ENCODE data around the gene MEPE. TPM values are rescaled to one million over a fixed set of nuclear protein-coding genes. Genes with fewer than 3 reads are reported as not detected.

MEPE gene
- total and polyA plus RNA-seq, 10 donors = not detected

- Histone ChIP-seq H3K9me3 (no peaks in the 10 kb centered on the region), H3K4me3 (no peak overlapping the region), H3K27ac (no peak overlapping the region), H3K27me3 (replicated peaks in 1 of 7) (no peaks in the 10 kb centered on the region), H3K36me3 (no peaks in the 10 kb centered on the region), H3K4me1 (no peaks in the 10 kb centered on the region)
- TF ChIP-seq CTCF (IDR thresholded peaks at IDR 0.05 in 8 of 11, conservative IDR thresholded peaks at IDR 0.05 in 3 of 11) (no peak), POLR2AphosphoS5 (IDR thresholded peaks at IDR 0.05) (no peak), POLR2A (IDR thresholded peaks at IDR 0.05) (no peak)
- DNase-seq = no peak
- intact Hi-C loops (cut with DNase I; ENCODE audit: low total_unique reads) = no loop called here
- WGBS, 5 donors = 70 to 88% (median 83%) methylated on average over 4 of the region's 4 CpGs
Observed at GRCh38 chr4:87823200-87823599, 9.6 kb upstream of the MEPE start.

GRCh38 chr4:87823724-87824123 lies 9.0 kb upstream of the MEPE start:
- Histone ChIP-seq H3K27me3 (replicated peaks in 1 of 7) (no peaks in the 10 kb centered on the region), H3K4me3 (no peak overlapping the region), H3K27ac (no peak overlapping the region), H3K9me3 (no peaks in the 10 kb centered on the region), H3K36me3 (no peaks in the 10 kb centered on the region), H3K4me1 (no peaks in the 10 kb centered on the region)
- no peak for TF ChIP-seq CTCF (IDR thresholded peaks at IDR 0.05 in 8 of 11, conservative IDR thresholded peaks at IDR 0.05 in 3 of 11)
- TF ChIP-seq POLR2A (IDR thresholded peaks at IDR 0.05) = no peak
- no peak for TF ChIP-seq POLR2AphosphoS5 (IDR thresholded peaks at IDR 0.05)
- intact Hi-C loops (cut with DNase I; ENCODE audit: low total_unique reads) = no loop called here
- DNase-seq = no peak
- 65 to 91% (median 74%) methylated on average over 1 of the region's 1 CpG for WGBS, 5 donors

- 63 to 91% (median 76%) methylated on average over 1 of the region's 1 CpG for WGBS, 5 donors
- H3K27ac ChIP-seq = no peak overlapping the region
- no peak overlapping the region for H3K4me3 ChIP-seq
- H3K36me3 ChIP-seq = no peaks in the 10 kb centered on the region
- no peak for DNase-seq
- no peaks in the 10 kb centered on the region for H3K9me3 ChIP-seq
- TF ChIP-seq POLR2A (IDR thresholded peaks at IDR 0.05) (no peak), POLR2AphosphoS5 (IDR thresholded peaks at IDR 0.05) (no peak), CTCF (IDR thresholded peaks at IDR 0.05 in 8 of 11, conservative IDR thresholded peaks at IDR 0.05 in 3 of 11) (no peak)
- no peaks in the 10 kb centered on the region for H3K4me1 ChIP-seq
- intact Hi-C loops (cut with DNase I; ENCODE audit: low total_unique reads) = no loop called here
- no peaks in the 10 kb centered on the region for H3K27me3 ChIP-seq (replicated peaks in 1 of 7)
Observed at GRCh38 chr4:87824352-87824751, 8.4 kb upstream of the MEPE start.

DNA sequence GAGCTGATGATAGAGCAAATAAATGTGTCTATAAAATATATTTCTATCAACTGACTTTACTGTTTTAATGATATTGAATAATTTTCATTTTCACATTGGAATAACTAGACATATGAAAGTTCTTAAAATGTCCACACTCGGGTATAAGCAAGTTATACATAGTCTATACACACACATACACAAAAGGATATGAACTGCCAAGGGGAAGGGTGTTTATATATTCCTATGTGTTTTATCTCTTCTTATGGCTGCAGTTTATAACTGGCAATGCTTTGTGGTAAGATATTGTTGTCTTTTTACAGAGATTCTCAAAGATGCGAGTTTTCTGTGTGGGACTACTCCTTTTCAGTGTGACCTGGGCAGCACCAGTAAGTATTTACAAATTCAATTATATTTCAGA lies 1.6 kb downstream of the MEPE start:
- no peaks in the 10 kb centered on the region for H3K36me3 ChIP-seq
- no peak overlapping the region for H3K4me3 ChIP-seq
- no peak overlapping the region for H3K27ac ChIP-seq
- intact Hi-C loops (cut with DNase I; ENCODE audit: low total_unique reads) = no loop called here
- TF ChIP-seq POLR2A (IDR thresholded peaks at IDR 0.05) = no peak
- TF ChIP-seq POLR2AphosphoS5 (IDR thresholded peaks at IDR 0.05) = no peak
- no peak for TF ChIP-seq CTCF (IDR thresholded peaks at IDR 0.05 in 8 of 11, conservative IDR thresholded peaks at IDR 0.05 in 3 of 11)
- H3K27me3 ChIP-seq (replicated peaks in 1 of 7) = no peaks in the 10 kb centered on the region
- H3K4me1 ChIP-seq = no peaks in the 10 kb centered on the region
- no peaks in the 10 kb centered on the region for H3K9me3 ChIP-seq
- DNase-seq = no peak
- 81 to 92% (median 88%) methylated on average over 2 of the region's 2 CpGs for WGBS, 5 donors

Measured in spleen (tissue), 11 donors.